Common myeloid progenitor, CD34-positive (primary cell): ENCODE data around the gene APBA3.

Source experiments
- CTCF ChIA-PET: fragments of 350-600 bp; sonication (Branson Sonifier 250); formaldehyde crosslinking; loops from one replicate; lab custom pipeline; 2021; ENCODE audit warnings: antibody characterized with exemption; lab: Charles Lee
- POLR2A ChIA-PET: fragments of 350-600 bp; sonication (Branson Sonifier 250); formaldehyde crosslinking; loops from one replicate; lab custom pipeline; 2021; ENCODE audit warnings: antibody characterized with exemption; lab: Charles Lee
- DNase-seq, 3 donors: peaks; one replicate each; pipeline versions ENCODE4 v3.0.0 to v3.0.0-alpha.2; 2013
- H3K27ac ChIP-seq, 2 experiments: 1 replicate in 1 of 2; 2 replicates in 1 of 2; pipeline ENCODE4 v1.7.0; 2013; ENCODE audit warnings: inconsistent platforms in 2 of 2, low read length in 2 of 2, mild to moderate bottlenecking in 2 of 2, low read depth in 1 of 2, moderate library complexity in 1 of 2; ENCODE audit not compliant: severe bottlenecking in 2 of 2, insufficient read depth in 1 of 2, poor library complexity in 1 of 2
- H3K27me3 ChIP-seq, 5 experiments: replicated peaks in 2 of 5; 1 replicate in 3 of 5; 2 replicates in 2 of 5; pipeline versions ENCODE4 v1.6.1 to v1.7.0; 2013; ENCODE audit warnings: low read length in 4 of 5, mild to moderate bottlenecking in 2 of 5, moderate library complexity in 2 of 5, inconsistent platforms in 1 of 5; ENCODE audit not compliant: insufficient read depth in 5 of 5, control insufficient read depth in 4 of 5
- H3K36me3 ChIP-seq, 4 experiments: 1 replicate in 2 of 4; 2 replicates in 2 of 4; pipeline versions ENCODE4 v1.6.1 to v1.7.0; 2013; ENCODE audit warnings: low read length in 3 of 4, control low read depth in 1 of 4, mild to moderate bottlenecking in 1 of 4; ENCODE audit not compliant: control insufficient read depth in 4 of 4, insufficient read depth in 4 of 4
- H3K4me1 ChIP-seq, 4 experiments: 1 replicate in 3 of 4; 2 replicates in 1 of 4; pipeline versions ENCODE4 v1.6.1 to v1.7.1; 2013; ENCODE audit warnings: low read length in 3 of 4, mild to moderate bottlenecking in 3 of 4, control low read depth in 1 of 4, inconsistent platforms in 1 of 4, moderate library complexity in 1 of 4; ENCODE audit not compliant: control insufficient read depth in 4 of 4, insufficient read depth in 4 of 4; ENCODE audit errors: control extremely low read depth in 1 of 4
- H3K4me3 ChIP-seq, 7 experiments: 1 replicate in 4 of 7; 2 replicates in 3 of 7; pipeline versions ENCODE4 v1.5.1 to v1.7.0; 2013; ENCODE audit warnings: mild to moderate bottlenecking in 7 of 7, low read length in 6 of 7, moderate library complexity in 6 of 7, inconsistent platforms in 2 of 7, low read depth in 2 of 7, control low read depth in 1 of 7; ENCODE audit not compliant: insufficient read depth in 4 of 7, control insufficient read depth in 1 of 7; ENCODE audit errors: extremely low read depth in 1 of 7
- H3K9me3 ChIP-seq, 5 experiments: 1 replicate in 4 of 5; 2 replicates in 1 of 5; pipeline versions ENCODE4 v1.6.1 to v1.7.1; 2013; ENCODE audit warnings: low read length in 4 of 5, mild to moderate bottlenecking in 2 of 5, inconsistent platforms in 1 of 5, low read depth in 1 of 5, moderate library complexity in 1 of 5; ENCODE audit not compliant: control insufficient read depth in 4 of 5, insufficient read depth in 2 of 5; ENCODE audit errors: control extremely low read depth in 1 of 5
- WGBS: methylation state at CpG from one replicate; pipeline ENCODE4 v1.1.5; 2013; ENCODE audit not compliant: insufficient coverage; 5-methylcytosine and 5-hydroxymethylcytosine counted together

APBA3 gene

DNA sequence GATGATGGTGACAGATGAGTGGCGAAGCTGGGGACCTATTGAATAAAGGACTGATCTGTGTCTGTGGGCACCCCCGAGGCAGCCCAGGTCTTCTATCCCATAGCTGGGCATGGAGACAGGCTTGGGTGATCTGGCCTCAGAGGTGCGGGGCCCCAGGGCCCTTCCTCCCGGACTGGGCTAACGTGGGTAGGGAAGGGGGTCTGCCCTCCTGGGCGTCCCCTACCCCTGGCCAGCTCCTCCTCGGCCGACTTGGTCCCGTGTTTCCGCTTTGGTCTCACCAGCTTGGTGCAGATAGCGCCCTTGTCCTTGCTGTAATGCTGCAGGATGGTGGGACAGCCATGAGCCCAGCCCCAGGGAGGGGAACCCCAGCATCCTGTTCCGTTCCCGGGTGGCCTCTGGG lies 21.4 kb upstream of the APBA3 start:
- 100% methylated on average over 4 of the region's 13 CpGs for WGBS
- Histone ChIP-seq H3K4me3 (no peak overlapping the region), H3K9me3 (peaks cover 0 to 25% (median 10%) of the 10 kb centered on the region in 5 experiments), H3K36me3 (peaks cover 3 to 46% (median 24%) of the 10 kb centered on the region in 4 experiments), H3K27me3 (no peaks in the 10 kb centered on the region), H3K27ac (no peak overlapping the region), H3K4me1 (peaks cover 0 to 17% (median 15%) of the 10 kb centered on the region in 4 experiments)
- ChIA-PET CTCF (interaction anchor here (0.6 to 2.4 kb wide), 8 partner anchors 8 to 40 kb away, joined by 3 to 7 read pairs (median 3); no protein-coding TSS in a partner anchor), POLR2A (no interaction called here)
- DNase-seq: no peak

DNA sequence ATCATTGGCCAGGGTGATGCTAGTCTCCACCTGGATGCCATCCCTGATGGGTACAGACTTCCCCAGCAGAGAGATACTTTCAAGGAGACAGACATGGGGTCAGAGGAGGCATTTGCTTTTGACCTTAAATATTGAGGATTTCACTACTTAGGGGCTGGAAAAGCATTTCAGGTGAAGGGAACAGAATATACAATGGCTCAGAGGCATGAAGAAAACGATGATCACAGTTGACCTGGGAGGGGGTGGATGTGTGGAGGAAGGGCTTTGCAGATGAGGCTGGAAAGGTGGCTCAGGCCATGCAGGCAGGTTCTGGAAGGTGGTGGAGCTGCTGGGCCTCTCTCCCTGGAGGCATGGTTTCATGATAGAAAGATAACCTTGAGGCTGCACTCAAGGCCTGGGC lies 20.8 kb upstream of the APBA3 start:
- Histone ChIP-seq H3K9me3 (peaks cover 0 to 25% (median 10%) of the 10 kb centered on the region in 5 experiments), H3K4me1 (peaks cover 0 to 17% (median 15%) of the 10 kb centered on the region in 4 experiments), H3K27me3 (no peaks in the 10 kb centered on the region), H3K36me3 (peaks cover 3 to 52% (median 28%) of the 10 kb centered on the region in 4 experiments), H3K27ac (no peak overlapping the region), H3K4me3 (no peak overlapping the region)
- ChIA-PET CTCF (interaction anchor here (1.0 to 2.4 kb wide), 6 partner anchors 11 to 41 kb away, joined by 3 to 7 read pairs (median 4); no protein-coding TSS in a partner anchor), POLR2A (no interaction called here)
- WGBS: 100% methylated on average over 1 of the region's 1 CpG
- DNase-seq: no peak

DNA sequence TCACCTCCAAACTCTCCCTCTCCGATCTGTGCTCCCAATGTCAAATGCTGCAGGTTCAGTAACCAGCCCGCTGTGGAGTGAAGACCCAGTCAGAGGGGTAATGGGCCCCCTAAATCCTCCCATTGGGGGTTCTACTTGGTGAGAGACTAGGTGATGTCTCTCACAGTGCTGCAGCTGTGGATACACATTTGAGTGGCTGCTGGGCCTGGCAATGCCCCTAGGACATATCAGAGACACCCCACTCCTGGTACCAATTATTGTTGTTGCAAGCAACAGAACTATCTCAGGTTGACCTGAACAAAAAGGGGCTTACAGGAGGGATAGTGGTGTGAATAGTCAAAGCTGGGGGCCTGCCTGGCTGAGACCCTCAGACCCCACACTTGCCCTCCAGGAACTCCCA lies 20.1 kb upstream of the APBA3 start:
- DNase-seq: no peak
- Histone ChIP-seq H3K36me3 (peaks cover 3 to 57% (median 29%) of the 10 kb centered on the region in 4 experiments), H3K27me3 (no peaks in the 10 kb centered on the region), H3K9me3 (peaks cover 0 to 25% (median 10%) of the 10 kb centered on the region in 5 experiments), H3K27ac (no peak overlapping the region), H3K4me3 (no peak overlapping the region), H3K4me1 (peaks cover 0 to 17% (median 15%) of the 10 kb centered on the region in 4 experiments)
- CTCF ChIA-PET: interaction anchor here (1.4 kb wide), 2 partner anchors 15 to 41 kb away, joined by 3 to 5 read pairs; no protein-coding TSS in a partner anchor
- 100% methylated on average over 1 of the region's 2 CpGs for WGBS
- POLR2A ChIA-PET: no interaction called here

DNA sequence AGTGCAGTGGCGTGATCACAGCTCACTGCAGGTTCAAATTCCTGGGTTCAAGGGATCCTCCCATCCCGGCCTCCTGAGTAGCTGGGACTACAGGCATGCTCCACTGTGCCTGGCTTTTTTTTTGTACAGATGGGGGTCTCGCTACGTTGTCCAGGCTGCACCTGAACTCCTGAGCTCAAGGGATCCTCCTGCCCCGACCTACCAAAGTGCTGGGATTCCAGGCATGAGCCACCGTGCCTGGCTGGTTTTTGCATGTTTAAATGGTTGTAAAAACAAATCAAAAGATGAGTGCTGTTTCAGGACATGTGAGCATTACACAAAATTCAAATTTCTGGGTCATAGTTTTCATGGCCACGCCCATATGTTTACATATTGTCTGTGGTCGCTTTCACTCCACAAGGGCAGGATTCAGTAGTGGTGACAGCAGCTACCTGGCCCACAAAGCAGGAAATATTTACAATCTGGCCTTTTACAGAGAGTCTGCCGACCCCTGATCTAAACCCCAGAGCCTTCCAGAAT lies 19.4 kb upstream of the APBA3 start:
- Histone ChIP-seq H3K36me3 (peaks cover 3 to 57% (median 29%) of the 10 kb centered on the region in 4 experiments), H3K27ac (no peak overlapping the region), H3K27me3 (no peaks in the 10 kb centered on the region), H3K4me3 (no peak overlapping the region), H3K9me3 (peaks cover 0 to 25% (median 10%) of the 10 kb centered on the region in 5 experiments), H3K4me1 (peaks cover 0 to 17% (median 15%) of the 10 kb centered on the region in 4 experiments)
- DNase-seq: peak in 2 of 3 donors; percentile 14 to 32
- WGBS: 98% methylated on average over 9 of the region's 9 CpGs
- CTCF ChIA-PET: interaction anchor here (1.4 to 2.2 kb wide), 2 partner anchors 10 to 42 kb away, joined by 5 read pairs; no protein-coding TSS in a partner anchor
- POLR2A ChIA-PET: interaction anchor here (1.0 kb wide), 1 partner anchor 18 kb away, joined by 3 read pairs; the partner anchor contains the start of gene MRPL54

DNA sequence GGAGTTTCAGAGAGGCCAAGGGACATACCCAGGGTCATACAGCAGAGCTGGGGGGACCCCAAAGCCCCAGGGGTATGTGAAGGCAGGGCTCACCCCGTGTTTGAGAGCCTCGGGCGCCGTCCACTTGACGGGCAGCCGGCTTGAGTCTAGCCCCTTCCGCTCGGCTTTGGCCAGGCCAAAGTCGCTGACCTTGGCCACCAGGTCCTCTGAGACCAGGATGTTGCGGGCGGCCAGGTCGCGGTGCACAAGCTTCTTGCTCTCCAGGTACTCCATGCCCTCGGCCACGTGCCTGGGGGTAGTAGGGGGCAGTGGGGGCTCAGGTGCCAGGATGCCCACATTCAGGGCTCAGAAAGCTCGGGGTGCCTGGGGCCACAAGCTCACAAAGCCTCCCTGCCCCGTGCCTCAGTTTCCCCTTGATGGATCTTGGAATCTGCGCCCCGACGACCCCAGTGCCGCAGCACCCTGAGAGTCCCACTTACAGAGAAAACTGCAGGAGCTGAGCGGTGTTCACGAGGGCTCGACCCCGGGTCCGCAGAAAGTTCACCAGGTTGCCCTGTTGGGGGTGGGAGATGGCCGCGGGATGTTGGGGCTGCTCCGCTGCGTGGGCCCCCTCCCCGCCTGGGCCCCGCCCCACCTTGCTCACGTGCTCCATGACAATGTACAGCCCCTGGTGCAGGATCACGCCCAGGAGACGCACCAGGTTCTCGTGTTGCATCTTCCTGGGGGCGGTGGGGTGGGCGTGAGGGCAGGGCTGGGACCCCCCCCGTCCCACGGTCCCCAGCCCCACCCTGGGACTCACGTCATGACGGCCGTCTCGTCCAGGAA lies 17.6 kb upstream of the APBA3 start:
- POLR2A ChIA-PET: no interaction called here
- Histone ChIP-seq H3K9me3 (peaks cover 0 to 25% (median 10%) of the 10 kb centered on the region in 5 experiments), H3K4me3 (no peak overlapping the region), H3K27ac (no peak overlapping the region), H3K27me3 (no peaks in the 10 kb centered on the region), H3K36me3 (peaks cover 3 to 55% (median 29%) of the 10 kb centered on the region in 4 experiments), H3K4me1 (peaks cover 0 to 1% (median 0%) of the 10 kb centered on the region in 4 experiments)
- no peak for DNase-seq
- WGBS: 93% methylated on average over 36 of the region's 44 CpGs
- CTCF ChIA-PET: interaction anchor here (0.9 to 2.2 kb wide), 4 partner anchors 8 to 60 kb away, joined by 3 to 6 read pairs (median 4); no protein-coding TSS in a partner anchor

DNA sequence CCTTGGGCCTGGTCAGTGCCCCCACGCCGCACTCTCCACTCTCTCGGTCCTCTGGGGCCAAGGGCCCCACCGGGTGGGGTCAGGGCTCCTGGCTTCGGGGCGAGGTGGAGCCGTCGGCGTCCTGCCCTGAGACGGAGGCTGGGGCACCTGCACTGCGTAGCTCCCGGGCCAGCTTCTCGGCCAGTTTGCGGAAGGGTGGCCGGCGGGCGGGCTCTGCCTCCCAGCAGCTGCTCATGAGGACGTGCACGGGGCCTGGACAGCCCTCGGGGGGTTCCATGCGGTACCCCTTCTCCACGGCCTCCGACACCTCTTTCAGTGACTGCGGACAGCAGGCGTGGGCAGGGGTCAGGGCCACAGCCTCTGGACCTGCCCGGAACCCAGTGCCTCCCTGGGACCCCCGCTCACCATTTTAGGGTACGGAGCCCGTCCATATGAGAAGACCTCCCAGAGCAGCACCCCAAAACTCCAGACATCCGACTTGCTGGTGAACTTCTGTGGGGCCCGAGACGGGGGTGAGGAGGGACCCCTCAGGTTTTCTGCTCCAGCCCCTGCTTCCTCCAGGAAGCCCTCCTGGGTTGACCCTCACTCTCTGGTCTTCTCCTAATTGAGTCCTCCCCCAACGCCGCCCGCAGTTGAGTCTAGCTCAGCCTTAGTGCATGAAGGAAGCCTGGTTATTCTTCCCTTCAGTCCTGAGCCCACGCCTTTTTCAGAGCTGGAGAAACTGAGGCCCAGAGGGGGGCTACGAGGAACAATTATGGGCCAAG lies 16.8 kb upstream of the APBA3 start:
- Histone ChIP-seq H3K4me3 (no peak overlapping the region), H3K36me3 (peaks cover 3 to 47% (median 28%) of the 10 kb centered on the region in 4 experiments), H3K4me1 (no peaks in the 10 kb centered on the region), H3K27ac (no peak overlapping the region), H3K27me3 (no peaks in the 10 kb centered on the region), H3K9me3 (peaks cover 0 to 25% (median 10%) of the 10 kb centered on the region in 5 experiments)
- DNase-seq: no peak
- ChIA-PET POLR2A (no interaction called here), CTCF (interaction anchor here (0.9 to 1.9 kb wide), 2 partner anchors 20 to 59 kb away, joined by 3 to 6 read pairs; no protein-coding TSS in a partner anchor)
- WGBS: 97% methylated on average over 30 of the region's 37 CpGs
